Measurements from ENCODE around the gene DRD1.
"Not testable (repeated sequence)": the region's sequence is repeated elsewhere in the genome, so short reads cannot be mapped to it uniquely, and the experiment has no call there.

Gene DRD1

DNA sequence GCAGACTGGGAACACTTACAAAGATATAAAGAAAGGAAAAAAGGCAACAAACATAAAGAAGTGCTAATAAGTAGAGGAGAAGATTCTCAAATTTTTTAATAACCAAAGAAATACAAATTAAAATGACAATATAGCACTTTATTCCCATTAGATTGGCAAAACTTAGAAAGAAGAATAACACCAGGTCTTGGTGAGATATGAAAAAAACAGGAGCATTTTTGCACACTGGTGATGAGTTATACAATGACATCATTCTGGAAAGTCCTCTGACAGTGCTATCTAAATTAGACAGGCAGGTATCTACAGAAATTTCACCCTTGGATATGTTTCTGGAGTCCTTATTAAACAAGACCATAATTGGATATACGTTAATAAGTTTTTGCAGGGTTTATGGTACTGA is 24.9 kb upstream of the DRD1 start:
- in situ Hi-C loops (cut with MboI; ENCODE audit: low sequenced_read_pairs), result no loop called here

- in situ Hi-C loops (cut with MboI; ENCODE audit: low sequenced_read_pairs), result no loop called here
Measured at GRCh38 chr5:175467983-175468690, 24.2 kb upstream of the DRD1 start.

DNA sequence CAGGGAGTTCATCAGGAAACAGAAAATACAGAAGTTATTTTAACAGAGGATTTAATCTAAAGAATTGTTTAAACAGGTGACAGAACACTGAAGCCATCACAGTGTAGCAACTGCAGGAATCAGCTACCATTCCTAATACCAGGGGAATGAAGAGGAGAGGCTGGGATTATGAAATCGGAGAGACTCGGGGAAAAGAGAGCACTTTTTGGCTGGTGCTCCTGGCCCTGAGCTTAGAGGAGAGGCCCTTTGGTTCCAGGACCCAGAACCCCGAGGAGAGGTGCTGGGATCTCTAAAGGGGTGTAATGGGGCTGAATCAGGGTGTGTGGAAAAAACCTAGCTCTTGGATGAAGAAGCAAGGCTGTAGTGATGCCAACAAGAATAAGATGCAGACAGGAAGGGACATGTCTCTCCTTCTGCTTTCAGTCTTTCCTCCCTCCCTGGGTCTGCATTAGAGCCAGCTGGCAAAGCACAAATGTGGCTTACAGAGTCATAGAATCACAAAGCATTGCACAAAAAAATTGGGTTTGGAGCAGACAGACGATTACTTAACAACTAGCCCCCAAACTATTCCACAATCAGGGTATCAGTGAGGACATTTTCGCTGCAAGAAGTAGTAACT is 22.8 kb upstream of the DRD1 start:
- in situ Hi-C loops (cut with MboI; ENCODE audit: low sequenced_read_pairs), result no loop called here

- in situ Hi-C loops (cut with MboI; ENCODE audit: low sequenced_read_pairs), result no loop called here
Measured at GRCh38 chr5:175465282-175465681, 21.3 kb upstream of the DRD1 start.

- in situ Hi-C loops (cut with MboI; ENCODE audit: low sequenced_read_pairs), result no loop called here
Measured at GRCh38 chr5:175464942-175465233, 20.9 kb upstream of the DRD1 start.

DNA sequence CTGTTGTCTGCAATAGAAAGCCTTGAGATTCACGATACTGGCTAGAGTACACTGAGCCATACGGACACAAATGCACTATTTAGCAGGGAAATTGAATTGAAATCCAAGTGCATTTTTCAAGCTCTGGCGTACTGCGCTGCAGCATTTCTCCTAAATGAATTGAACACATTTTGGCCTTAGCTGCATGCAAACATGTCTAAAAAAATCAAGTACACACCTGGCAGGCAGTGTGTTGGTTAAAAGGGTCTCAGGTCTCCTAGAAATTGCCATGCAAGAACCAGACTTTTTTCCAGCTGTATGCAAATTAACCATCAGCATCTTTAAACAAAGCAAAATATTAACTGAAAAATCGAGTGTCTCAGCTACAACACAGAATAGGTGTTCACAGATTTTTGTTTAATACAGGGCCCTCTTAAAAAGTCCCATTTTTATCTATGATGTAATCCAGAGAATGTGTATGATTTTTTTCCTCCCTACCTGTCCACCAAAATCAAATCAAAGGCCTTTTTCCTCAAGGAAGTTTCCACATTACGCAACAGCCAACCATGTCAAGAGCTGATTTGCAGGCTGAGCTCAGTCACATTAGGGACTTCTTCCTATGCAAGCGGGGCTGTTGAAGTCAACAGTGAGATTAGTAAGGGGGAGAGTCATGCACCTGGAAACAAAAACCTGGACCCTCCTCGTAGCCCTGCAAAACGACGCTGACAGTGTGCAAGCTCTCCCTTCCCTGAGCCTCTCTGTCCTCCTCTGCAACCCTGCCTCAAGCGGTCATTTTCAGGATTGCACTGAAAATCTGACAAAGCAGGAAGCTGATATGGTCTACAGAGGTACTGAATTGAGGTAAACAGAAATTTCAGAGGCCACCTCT is 20.3 kb upstream of the DRD1 start:
- in situ Hi-C loops (cut with MboI; ENCODE audit: low sequenced_read_pairs), result no loop called here

GRCh38 chr5:175463641-175464040 is 19.7 kb upstream of the DRD1 start:
- in situ Hi-C loops (cut with MboI; ENCODE audit: low sequenced_read_pairs), result no loop called here

DNA sequence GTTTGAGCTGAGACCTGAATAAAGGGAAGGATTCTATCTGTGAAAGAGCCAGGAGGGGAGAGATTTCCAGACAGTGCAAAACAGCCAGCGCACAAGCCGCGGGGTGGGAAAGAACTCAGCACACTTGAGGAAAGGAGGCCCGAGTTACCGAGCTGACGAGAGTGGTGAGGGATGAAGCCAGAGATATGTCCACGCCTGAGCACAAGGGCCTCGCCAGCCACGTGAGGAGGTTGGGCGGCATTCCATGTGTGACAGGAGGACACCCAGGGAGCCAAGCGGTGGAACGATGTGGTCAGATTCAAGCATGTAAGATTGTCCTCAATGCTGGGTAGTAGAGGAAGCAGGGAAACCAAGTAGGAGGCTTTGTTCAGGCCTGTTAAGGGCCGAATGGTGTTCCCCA is 17.4 kb upstream of the DRD1 start:
- in situ Hi-C loops (cut with MboI; ENCODE audit: low sequenced_read_pairs), result no loop called here

- in situ Hi-C loops (cut with MboI; ENCODE audit: low sequenced_read_pairs), result no loop called here
Measured at GRCh38 chr5:175460552-175460951, 16.6 kb upstream of the DRD1 start.

DNA sequence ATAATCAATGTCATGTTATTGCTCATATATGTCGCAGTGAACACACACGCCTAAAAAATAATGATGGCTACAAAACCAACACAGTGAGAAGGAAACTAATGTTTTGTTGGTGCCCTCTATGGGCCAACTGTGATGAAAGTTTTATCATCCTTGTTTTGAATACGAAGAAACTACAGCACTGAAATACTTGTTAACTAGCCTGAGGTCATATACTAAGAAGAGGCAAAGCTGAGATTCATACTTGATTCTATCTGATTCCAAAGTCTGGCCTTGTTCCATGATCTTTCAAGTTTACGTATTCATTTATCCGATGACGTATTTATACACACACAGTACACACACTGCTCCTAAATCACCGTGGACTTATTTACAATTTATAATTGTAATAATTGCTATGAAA is 16.1 kb upstream of the DRD1 start:
- in situ Hi-C loops (cut with MboI; ENCODE audit: low sequenced_read_pairs), result no loop called here

DNA sequence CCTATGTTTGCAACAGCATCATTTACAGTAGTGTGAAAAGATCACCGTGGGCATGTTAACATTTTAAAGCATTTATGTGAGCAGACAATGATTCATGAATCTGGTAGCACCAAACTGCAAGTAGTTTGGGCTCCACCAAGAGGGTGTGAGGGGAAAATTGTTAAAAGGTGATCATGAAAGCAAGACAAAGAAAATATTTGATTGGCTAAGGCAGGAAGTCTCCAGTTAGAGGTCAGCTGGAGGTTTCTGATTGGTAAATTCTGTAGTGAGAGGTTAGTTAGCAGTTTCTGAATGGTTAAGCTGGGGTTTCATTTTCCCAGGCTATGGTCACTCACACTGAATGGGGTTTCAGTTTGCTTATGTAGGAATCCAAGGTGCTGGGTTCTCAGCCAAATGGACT is 13.5 kb upstream of the DRD1 start:
- in situ Hi-C loops (cut with MboI; ENCODE audit: low sequenced_read_pairs), result no loop called here

- in situ Hi-C loops (cut with MboI; ENCODE audit: low sequenced_read_pairs), result no loop called here
Measured at GRCh38 chr5:175456105-175456742, 12.2 kb upstream of the DRD1 start.

DNA sequence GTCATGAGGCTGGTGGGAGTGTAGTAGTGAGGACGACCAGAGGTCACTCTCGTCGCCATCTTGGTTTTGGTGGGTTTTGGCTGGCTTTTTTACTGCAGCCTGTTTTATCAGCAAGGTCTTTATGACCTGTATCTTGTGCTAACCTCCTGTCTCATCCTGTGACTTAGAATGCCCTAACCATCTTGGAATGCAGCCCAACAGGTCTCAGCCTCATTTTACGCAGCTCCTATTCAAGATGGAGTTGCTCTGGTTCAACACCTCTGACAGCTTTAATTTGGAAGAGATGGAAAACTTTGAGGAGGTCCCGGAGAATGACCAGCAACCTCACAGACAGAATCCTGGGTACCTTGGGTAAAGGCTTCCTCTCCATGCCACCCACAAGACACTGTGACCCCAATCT is 10.4 kb upstream of the DRD1 start:
- in situ Hi-C loops (cut with MboI; ENCODE audit: low sequenced_read_pairs), result not testable (repeated sequence)

DNA sequence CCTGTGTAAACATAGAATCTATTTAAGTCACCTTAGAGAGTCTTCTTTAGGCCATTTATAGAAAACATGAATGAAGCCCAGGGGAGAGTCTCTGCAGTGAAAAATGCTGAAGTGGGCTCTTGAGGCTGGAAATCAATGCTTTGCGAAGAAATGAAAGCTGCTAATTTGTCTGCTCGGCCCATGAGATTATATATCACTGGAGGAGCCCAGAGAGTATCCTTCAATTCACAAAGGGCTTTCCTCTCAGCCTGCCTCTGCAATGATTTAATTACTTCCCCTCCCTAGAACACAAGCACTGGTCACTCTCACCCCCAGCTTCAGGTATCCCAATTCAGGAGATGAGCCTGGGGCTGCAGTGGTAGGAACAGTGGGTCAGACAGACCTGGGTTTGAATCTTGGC is 8.2 kb upstream of the DRD1 start:
- in situ Hi-C loops (cut with MboI; ENCODE audit: low sequenced_read_pairs), result no loop called here

- in situ Hi-C loops (cut with MboI; ENCODE audit: low sequenced_read_pairs), result no loop called here
Measured at GRCh38 chr5:175448276-175448675, 4.3 kb upstream of the DRD1 start.

DNA sequence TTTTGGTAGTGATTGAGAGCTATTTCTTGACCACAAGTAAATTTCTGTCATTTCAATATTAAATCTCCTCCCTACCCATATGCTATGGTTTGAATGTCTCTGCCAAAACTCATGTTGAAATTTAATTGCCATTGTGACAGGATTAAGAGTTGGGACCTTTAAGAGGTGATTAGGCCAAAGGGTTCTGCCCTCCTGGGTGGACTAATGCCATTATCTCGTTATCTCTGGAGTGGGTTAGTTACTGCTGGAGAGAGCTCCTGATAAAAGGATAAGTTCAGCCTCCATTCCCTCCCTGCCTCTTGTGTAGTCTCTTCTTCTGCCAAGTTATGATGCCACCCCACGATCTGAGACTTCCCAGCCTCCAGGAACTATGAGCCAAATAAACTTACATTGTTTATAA is 3.6 kb upstream of the DRD1 start:
- in situ Hi-C loops (cut with MboI; ENCODE audit: low sequenced_read_pairs), result no loop called here

DNA sequence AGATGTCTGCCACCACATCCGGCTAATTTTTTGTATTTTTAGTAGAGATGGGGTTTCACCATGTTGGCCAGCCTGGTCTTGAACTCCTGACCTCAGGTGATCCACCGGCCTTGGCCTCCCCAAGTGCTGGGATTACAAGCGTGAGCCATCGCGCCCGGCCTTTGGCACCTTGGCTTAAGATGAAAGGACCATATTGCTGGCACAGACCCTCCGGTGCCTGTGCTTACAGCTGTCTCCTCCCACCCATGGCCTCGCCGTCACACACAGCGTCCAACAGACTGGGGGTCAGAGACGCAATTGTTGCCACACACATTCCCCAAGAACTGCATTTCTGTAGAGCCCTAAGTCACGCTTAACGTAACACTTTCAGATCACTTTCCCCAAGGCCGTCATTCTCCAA is 2.4 kb upstream of the DRD1 start:
- in situ Hi-C loops (cut with MboI; ENCODE audit: low sequenced_read_pairs), result not testable (repeated sequence)

DNA sequence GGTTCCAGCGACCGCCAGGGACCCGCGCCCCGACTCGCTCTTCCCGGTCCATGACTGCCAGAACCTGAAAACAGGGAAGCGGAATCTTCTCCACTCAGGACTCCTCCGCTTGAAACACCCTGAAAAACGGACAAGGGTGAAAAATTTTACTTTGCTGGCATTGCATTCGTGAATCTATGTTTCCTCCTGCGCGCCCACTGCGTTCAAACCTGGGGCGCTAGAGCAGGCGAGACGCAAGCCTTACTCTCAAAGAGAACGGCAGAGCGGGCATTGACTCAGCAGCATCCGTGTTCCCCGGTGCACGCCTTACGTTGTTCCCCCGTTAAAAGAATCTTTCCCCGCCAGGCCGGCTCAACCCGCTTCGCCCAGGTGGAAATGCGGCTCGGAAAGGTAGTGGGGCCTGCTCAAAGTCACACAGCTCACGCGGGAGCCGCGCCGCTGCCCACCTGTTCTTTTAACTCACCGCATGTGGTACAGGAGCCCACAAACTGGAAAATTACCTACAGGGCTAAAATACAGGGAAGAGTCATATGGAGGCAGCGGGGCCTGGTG is 999 bp upstream of the DRD1 start:
- in situ Hi-C loops (cut with MboI; ENCODE audit: low sequenced_read_pairs), result no loop called here

DNA sequence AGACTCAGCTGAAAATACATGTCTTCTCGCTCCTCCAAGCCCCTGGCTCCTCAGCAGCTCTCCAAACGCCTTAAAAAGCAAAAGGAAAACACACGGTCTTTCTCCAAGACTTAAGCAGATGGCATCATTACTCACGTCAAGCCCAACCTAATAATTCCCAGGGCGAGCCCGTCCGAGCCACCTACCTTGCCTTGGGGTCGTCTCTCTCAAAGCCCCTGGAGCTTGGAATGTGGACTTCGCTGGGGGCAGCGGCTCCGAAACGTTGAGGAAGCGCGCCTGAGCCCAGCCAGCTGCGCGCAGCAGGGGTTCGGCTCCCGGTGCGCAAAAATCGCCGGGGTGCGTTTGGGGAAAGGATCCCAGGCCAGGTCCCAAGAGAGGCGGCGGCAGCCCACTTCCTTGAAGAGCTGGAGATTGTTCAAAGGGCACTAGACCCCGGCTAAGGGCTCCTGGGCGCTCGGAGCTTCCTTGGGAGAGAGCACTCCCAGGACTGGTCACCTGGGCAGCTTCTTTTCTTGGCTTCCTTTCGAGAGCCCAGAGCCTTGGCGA is 395 bp downstream of the DRD1 start:
- in situ Hi-C loops (cut with MboI; ENCODE audit: low sequenced_read_pairs), result no loop called here

GRCh38 chr5:175438234-175438857 is 5.6 kb downstream of the DRD1 start:
- in situ Hi-C loops (cut with MboI; ENCODE audit: low sequenced_read_pairs), result no loop called here

GRCh38 chr5:175436359-175436758 is 7.6 kb downstream of the DRD1 start:
- in situ Hi-C loops (cut with MboI; ENCODE audit: low sequenced_read_pairs), result no loop called here

Measured in HL-60/S4 treated with retinoic acid at 250 ng/mL for 4 days and 3 days (cell line).